Lower leg skin (tissue), 3 donors: ENCODE measurements around the gene SMAD6.

Source experiments
- POLR2A ChIP-seq, 2 donors: fragments of 450-650 bp; IDR thresholded peaks; one replicate each; pipeline ENCODE4 v1.6.1; 2016 to 2017; ENCODE audit warnings: antibody characterized with exemption in 2 of 2, mild to moderate bottlenecking in 1 of 2, moderate library complexity in 1 of 2
- TF ChIP-seq, protein P1 (sequence below), 3 donors: fragments of 450-650 bp; IDR thresholded peaks; one replicate each; pipeline ENCODE4 v1.5.1; 2016; ENCODE audit warnings: antibody characterized with exemption in 3 of 3, mild to moderate bottlenecking in 3 of 3, moderate library complexity in 2 of 3

DNA sequence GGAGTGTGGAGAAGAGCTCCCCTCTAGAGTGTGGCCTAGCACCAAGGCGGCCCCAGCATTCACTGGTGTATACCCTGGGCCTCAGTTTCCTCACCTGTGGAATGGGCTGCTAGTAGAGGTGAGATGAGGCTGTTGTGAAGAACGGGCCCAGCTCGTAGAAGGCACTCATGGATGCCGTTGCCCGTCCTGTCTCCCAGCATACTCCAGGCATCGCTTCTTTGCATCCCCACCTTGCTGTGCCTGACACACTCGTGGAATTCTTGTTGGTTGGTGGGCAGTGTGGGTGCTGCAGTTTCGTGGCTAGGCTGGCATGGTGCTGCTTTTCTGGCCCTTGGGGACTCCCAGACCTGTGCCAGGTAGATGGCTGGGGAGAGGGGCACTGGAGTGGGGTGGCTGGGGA, 76.7 kb downstream of the SMAD6 start:
- TF ChIP-seq, protein P1, sequence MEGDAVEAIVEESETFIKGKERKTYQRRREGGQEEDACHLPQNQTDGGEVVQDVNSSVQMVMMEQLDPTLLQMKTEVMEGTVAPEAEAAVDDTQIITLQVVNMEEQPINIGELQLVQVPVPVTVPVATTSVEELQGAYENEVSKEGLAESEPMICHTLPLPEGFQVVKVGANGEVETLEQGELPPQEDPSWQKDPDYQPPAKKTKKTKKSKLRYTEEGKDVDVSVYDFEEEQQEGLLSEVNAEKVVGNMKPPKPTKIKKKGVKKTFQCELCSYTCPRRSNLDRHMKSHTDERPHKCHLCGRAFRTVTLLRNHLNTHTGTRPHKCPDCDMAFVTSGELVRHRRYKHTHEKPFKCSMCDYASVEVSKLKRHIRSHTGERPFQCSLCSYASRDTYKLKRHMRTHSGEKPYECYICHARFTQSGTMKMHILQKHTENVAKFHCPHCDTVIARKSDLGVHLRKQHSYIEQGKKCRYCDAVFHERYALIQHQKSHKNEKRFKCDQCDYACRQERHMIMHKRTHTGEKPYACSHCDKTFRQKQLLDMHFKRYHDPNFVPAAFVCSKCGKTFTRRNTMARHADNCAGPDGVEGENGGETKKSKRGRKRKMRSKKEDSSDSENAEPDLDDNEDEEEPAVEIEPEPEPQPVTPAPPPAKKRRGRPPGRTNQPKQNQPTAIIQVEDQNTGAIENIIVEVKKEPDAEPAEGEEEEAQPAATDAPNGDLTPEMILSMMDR (IDR thresholded peaks at IDR 0.05), result no peak
- no peak for TF ChIP-seq POLR2A (IDR thresholded peaks at IDR 0.05)
